AG10803 (cell line): ENCODE measurements around the gene ARAF.
A peak's percentile ranks its signal among the peaks of the same experiment; 100 is the strongest.

ENCODE experiments used
- DNase-seq: peaks from one replicate; pipeline ENCODE4 v3.0.0; 2010; ENCODE audit warnings: low read depth
- H3K4me3 ChIP-seq: 2 replicates; pipeline ENCODE4 v1.5.1; 2011; ENCODE audit warnings: mild to moderate bottlenecking, low read length, control low read depth
- CTCF ChIP-seq: conservative IDR thresholded peaks from 2 replicates; pipeline ENCODE4 v1.5.1; 2011; ENCODE audit warnings: mild to moderate bottlenecking, low read length, control low read depth, inconsistent platforms

The ARAF gene

GRCh38 chrX:47566841-47567240, 5.8 kb downstream of the ARAF start:
- no peak for TF ChIP-seq CTCF
- DNase-seq, result no peak
- H3K4me3 ChIP-seq, result no peak overlapping the region

GRCh38 chrX:47568656-47569295, 7.8 kb downstream of the ARAF start:
- DNase-seq, result no peak
- peak; percentile 36 for TF ChIP-seq CTCF
- no peak overlapping the region for H3K4me3 ChIP-seq

GRCh38 chrX:47570794-47571193, 9.8 kb downstream of the ARAF start:
- TF ChIP-seq CTCF, result no peak

GRCh38 chrX:47571215-47571614, 10.2 kb downstream of the ARAF start:
- no peak overlapping the region for H3K4me3 ChIP-seq
- DNase-seq, result no peak
- TF ChIP-seq CTCF, result no peak

More at GRCh38 chrX:47570794-47571193, 9.8 kb downstream of the ARAF start:
- H3K4me3 ChIP-seq, result no peak overlapping the region
- no peak for DNase-seq

GRCh38 chrX:47571896-47572295, 10.9 kb downstream of the ARAF start:
- DNase-seq, result no peak
- H3K4me3 ChIP-seq, result no peak overlapping the region
- TF ChIP-seq CTCF, result no peak

- no peak for DNase-seq
- H3K4me3 ChIP-seq, result no peak overlapping the region
- TF ChIP-seq CTCF, result no peak
Measured at GRCh38 chrX:47572773-47573340, 11.9 kb downstream of the ARAF start.
